Endothelial cell (in vitro differentiated cells): ENCODE results near the gene LYAR. TPM values are rescaled to one million over a fixed set of nuclear protein-coding genes. Genes with fewer than 3 reads are reported as not detected.

Experiments
- DNase-seq: peaks from one replicate; pipeline ENCODE4 v3.0.0; 2021; ENCODE audit warnings: low spot score
- H3K27ac Mint-ChIP-seq: one replicate; pipeline ENCODE4 v1.8.0; 2021; ENCODE audit warnings: mixed read lengths, inconsistent platforms; ENCODE audit not compliant: unreplicated experiment
- H3K27me3 Mint-ChIP-seq: one replicate; pipeline ENCODE4 v1.8.0; 2021; ENCODE audit warnings: mild to moderate bottlenecking, moderate library complexity, mixed read lengths, inconsistent platforms; ENCODE audit not compliant: unreplicated experiment
- H3K36me3 Mint-ChIP-seq: one replicate; pipeline ENCODE4 v1.8.0; 2021; ENCODE audit warnings: mild to moderate bottlenecking, low read depth, mixed read lengths, inconsistent platforms; ENCODE audit not compliant: unreplicated experiment
- H3K4me1 Mint-ChIP-seq: one replicate; pipeline ENCODE4 v1.8.0; 2021; ENCODE audit warnings: mild to moderate bottlenecking, mixed read lengths, inconsistent platforms; ENCODE audit not compliant: unreplicated experiment
- H3K4me3 Mint-ChIP-seq: one replicate; pipeline ENCODE4 v1.8.0; 2021; ENCODE audit warnings: mild to moderate bottlenecking, mixed read lengths, inconsistent platforms; ENCODE audit not compliant: unreplicated experiment
- H3K9me3 Mint-ChIP-seq: one replicate; pipeline ENCODE4 v1.8.0; 2021; ENCODE audit warnings: mixed read lengths, inconsistent platforms; ENCODE audit not compliant: unreplicated experiment
- total RNA-seq: library from RNA; stranded (reverse); fragmentation: NEBNext Ultra II Directional; extraction: Animal tissue kit (Norgen Biotek cat#: 25700); gene quantifications from one replicate; pipeline ENCODE4 v1.2.1, GENCODE V29; 2021; ENCODE audit not compliant: unreplicated experiment
- TF ChIP-seq, protein P1 (sequence below): fragments of 200-600 bp; sonication (generic); IDR thresholded peaks from one replicate; pipeline ENCODE4 v1.5.0; 2021; ENCODE audit warnings: antibody characterized with exemption; ENCODE audit not compliant: unreplicated experiment

LYAR gene
- total RNA-seq, 1 donor from 2014 or later = 13.2 TPM

DNA sequence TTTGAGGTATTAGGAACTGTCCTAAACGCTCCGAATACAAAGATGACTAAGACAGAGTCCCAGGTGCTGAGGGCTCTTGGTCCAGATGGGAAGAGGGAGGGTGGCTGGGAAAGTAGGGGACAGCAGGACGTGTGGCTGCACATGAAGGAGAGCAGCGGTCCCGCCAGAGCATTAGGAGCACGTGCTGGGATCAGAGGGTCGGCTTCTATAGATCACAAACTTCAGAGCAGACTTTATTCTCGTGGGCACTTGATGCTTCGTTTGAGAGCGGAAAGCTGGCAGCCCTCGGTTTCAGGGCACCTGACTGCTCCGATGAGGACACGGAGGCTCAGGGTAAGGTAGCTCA, 26.2 kb upstream of the LYAR start:
- Mint-ChIP-seq H3K27ac (no peak overlapping the region), H3K4me3 (no peak overlapping the region), H3K9me3 (no peaks in the 10 kb centered on the region), H3K36me3 (peaks cover 31% of the 10 kb centered on the region), H3K4me1 (no peaks in the 10 kb centered on the region), H3K27me3 (peaks cover 1% of the 10 kb centered on the region)
- no peak for DNase-seq
- TF ChIP-seq, protein P1, sequence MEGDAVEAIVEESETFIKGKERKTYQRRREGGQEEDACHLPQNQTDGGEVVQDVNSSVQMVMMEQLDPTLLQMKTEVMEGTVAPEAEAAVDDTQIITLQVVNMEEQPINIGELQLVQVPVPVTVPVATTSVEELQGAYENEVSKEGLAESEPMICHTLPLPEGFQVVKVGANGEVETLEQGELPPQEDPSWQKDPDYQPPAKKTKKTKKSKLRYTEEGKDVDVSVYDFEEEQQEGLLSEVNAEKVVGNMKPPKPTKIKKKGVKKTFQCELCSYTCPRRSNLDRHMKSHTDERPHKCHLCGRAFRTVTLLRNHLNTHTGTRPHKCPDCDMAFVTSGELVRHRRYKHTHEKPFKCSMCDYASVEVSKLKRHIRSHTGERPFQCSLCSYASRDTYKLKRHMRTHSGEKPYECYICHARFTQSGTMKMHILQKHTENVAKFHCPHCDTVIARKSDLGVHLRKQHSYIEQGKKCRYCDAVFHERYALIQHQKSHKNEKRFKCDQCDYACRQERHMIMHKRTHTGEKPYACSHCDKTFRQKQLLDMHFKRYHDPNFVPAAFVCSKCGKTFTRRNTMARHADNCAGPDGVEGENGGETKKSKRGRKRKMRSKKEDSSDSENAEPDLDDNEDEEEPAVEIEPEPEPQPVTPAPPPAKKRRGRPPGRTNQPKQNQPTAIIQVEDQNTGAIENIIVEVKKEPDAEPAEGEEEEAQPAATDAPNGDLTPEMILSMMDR = no peak

DNA sequence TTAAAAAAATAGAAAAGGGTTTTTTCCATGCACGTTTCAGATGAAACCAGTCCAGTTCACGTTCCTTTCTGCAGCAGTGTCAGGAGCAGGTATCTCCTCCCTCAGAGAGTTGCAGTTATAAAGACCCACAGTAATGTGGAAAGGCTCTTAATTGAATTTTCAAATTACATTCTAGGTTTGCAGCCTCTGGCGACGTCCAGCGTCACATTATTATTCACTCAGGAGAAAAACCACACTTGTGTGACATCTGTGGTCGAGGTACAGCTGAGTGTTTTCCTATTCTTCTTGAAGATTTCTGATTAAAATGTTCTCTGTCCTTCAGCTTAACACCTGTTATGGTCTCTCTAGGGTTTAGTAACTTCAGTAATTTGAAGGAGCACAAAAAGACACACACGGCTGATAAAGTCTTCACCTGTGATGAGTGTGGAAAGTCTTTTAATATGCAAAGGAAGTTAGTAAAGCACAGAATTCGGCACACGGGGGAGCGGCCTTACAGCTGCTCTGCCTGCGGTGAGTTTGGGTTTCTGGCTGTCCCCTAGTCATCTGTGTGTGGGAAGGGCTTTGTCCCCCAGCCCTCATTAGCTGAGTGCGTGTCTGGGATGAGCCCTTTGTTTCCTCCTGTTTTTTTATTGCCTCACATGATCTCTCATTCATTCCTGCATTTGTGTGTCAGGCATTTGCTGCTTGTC, 25.7 kb upstream of the LYAR start:
- Mint-ChIP-seq H3K9me3 (no peaks in the 10 kb centered on the region), H3K4me3 (no peak overlapping the region), H3K27me3 (peaks cover 1% of the 10 kb centered on the region), H3K4me1 (no peaks in the 10 kb centered on the region), H3K27ac (no peak overlapping the region), H3K36me3 (peaks cover 31% of the 10 kb centered on the region)
- TF ChIP-seq, protein P1 = no peak
- DNase-seq = no peak

DNA sequence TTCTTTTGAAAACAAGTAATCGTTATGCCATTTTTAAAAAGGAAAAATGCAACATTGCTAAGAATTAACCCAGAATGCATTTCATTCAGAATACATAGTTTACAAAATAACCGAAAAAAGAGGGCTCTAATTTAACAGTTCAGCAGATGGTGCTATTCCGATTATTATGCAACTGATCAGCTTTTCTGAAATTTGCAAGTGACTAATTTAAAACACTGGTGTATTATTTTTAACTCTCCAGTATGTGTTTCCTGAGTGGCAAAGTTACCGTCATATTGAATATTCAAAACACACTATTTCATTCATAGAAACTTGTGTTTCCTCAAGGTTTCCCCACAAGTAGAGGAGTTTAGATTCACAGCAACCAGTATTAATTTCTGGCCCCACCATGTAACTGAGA, 21.2 kb upstream of the LYAR start:
- Mint-ChIP-seq H3K4me3 (no peak overlapping the region), H3K36me3 (peaks cover 32% of the 10 kb centered on the region), H3K27me3 (peaks cover 4% of the 10 kb centered on the region), H3K9me3 (no peaks in the 10 kb centered on the region), H3K27ac (no peak overlapping the region), H3K4me1 (no peaks in the 10 kb centered on the region)
- no peak for DNase-seq
- TF ChIP-seq, protein P1 = no peak

DNA sequence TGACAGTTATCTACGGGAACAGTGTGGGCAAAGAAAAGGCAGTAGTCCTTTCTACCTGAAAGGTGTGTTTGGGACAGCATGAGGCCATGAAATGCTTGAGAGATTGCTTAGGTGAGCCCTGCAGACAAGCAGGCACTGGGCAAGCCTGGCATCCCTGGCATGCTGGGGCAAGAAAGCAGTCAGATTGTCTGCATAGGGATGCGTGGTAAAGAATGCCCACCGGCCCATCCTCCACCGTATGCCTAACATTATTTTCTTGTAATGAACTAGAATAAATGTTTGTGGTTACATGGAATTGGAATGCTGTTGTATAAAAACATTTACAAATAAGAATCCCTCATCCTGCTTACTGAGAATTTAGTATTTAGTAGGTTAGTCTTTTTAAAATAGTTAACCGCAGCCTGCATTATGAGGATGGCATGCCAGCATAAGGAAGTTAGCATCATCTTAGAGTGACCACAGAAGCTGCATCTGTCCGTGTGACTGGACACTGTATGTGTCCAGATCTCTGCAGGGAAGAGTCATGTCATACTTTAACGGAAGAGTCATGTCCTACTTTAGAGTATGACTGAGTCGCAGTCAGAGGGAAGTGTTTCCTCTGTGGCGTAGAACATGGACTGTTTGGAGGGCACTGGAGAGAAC, 19.0 kb upstream of the LYAR start:
- Mint-ChIP-seq H3K4me1 (peaks cover 7% of the 10 kb centered on the region), H3K27ac (no peak overlapping the region), H3K27me3 (peaks cover 2% of the 10 kb centered on the region), H3K36me3 (peaks cover 16% of the 10 kb centered on the region), H3K9me3 (no peaks in the 10 kb centered on the region), H3K4me3 (no peak overlapping the region)
- no peak for DNase-seq
- TF ChIP-seq, protein P1 = no peak

DNA sequence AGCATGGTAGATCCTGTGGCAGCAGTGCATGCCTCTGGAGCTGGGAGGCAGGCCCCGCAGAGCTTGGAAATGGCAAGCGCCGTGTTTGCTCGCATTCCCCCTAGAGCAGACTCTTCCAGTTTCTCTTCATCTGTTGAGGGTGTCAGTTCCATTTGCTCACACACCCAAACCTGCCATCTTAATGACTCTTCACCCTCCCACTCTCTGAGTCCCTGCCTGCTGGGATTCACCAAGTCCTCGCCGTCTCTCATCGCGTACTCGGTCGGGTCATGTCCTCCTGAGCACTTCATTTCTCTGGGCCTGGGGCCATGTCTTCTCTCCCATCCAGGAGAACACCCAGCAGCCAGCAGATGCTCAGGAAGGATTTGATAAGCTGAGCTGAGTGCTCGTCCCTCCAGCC, 17.0 kb upstream of the LYAR start:
- TF ChIP-seq, protein P1 = no peak
- H3K36me3 Mint-ChIP-seq = peaks cover 19% of the 10 kb centered on the region
- peaks cover 2% of the 10 kb centered on the region for H3K27me3 Mint-ChIP-seq
- H3K4me3 Mint-ChIP-seq = no peak overlapping the region
- H3K4me1 Mint-ChIP-seq = peaks cover 10% of the 10 kb centered on the region
- no peaks in the 10 kb centered on the region for H3K9me3 Mint-ChIP-seq
- no peak for DNase-seq
- no peak overlapping the region for H3K27ac Mint-ChIP-seq
